GM18517 (cell line): ENCODE results near the gene KCTD16.

Experiments
- ATAC-seq: cut with Tn5 transposase; IDR thresholded peaks from one replicate; pipeline ENCODE4 v1.9.1; 2021; ENCODE audit warnings: mild to moderate bottlenecking, moderate library complexity; ENCODE audit not compliant: unreplicated experiment

KCTD16 gene

DNA sequence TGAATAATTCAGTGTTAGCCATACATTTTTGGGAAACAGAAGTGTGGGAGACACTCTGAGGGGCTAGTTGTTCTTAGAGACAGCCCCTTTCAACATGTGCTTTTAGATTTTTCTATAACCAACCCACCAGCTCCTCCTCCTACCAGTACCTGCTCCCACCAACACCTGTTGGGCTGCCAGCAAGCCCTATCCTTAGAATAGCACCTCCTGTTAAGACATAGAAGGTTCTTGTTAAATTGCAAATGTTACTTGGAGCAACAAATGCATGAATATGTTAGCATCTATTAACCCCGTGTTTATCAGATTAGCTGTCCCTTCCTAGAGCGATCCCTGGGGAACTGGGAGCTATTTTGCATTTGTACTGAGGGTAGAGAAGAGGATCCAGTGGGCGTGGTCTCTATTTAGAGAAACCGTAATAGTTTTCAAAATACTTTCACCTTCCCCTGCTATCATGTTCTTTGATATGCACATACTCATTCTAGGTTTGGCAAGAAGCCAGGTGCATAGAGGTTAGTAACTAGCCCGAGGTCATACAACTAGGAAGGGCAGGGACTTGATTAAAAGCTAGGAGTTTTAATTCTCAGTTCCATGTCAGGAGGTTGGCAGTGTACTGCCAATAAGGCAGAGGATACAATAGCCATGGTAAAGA lies 334.4 kb downstream of the KCTD16 start:
- ATAC-seq = no peak

DNA sequence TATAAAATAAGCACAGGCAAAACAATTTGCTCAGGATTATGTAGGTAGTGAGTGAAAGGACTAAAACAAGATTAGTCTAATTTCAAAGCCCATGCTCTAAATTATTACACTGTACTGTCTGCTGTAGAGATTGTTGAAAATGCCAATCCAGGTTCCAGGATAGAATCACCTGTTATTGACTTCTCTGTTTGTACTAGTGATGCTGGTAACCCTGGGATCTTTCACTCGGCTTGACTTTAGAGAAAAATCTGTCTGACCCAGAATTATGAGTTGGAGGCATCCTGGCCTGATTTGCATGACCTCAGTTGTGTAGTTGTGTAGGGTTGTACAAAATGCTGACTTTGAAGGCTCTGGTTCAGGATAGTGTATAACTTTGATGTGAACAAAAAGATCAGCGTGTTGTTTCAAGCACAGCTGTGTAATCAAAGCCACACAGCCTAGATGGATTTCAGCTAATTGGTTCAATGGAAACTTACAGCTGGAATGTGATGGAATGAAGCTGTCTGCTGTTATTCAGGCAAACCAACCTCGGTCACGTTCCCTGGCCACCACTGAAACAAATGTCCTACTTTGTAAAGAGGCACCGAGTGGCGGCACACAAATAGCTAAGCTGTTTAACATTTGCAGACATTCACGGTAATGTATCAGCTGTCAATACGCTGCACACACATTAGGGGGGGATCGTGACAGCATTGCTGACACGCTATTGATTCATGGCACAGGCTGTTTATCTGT lies 340.3 kb downstream of the KCTD16 start:
- no peak for ATAC-seq

DNA sequence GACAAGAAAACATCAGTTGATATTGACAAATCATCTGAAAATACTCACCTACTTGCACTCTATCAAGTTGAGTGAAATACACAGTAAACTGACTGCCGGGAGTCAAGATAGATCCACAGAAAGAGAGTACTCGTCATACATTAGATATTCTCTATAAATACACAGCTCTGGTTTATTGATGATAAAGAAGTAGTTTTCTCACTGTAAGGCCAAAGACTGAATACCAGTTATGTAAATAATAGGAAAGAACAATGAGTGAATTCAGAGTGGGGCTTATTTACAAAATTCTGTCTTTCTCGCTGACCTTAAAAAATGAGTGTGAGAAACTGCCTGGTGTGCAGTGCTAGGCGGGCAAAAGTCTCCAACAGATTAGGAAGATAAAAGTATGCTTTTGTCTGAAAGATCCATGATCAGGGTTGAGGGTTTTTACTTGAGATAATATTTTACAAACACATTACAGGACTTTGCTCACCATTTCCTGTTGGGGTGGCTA lies 341.0 kb downstream of the KCTD16 start:
- ATAC-seq = no peak

DNA sequence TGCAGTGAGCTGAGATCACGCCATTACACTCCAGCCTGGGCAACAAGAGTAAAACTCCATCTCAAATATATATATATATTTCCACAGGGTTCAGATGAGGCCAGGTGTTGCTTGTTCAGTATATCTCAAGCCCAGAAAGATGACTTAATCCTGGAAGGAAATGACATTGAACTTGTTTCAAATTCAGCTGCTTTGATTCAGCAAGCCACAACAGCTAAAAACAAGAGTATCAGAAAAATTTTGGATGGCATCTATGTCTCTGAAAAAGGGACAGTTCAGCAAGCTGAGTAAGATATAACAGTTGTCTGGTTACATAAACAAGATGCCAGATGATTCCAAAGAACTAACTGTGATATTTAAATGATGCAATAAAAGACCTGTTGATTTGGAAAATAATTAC lies 352.0 kb downstream of the KCTD16 start:
- no peak for ATAC-seq

DNA sequence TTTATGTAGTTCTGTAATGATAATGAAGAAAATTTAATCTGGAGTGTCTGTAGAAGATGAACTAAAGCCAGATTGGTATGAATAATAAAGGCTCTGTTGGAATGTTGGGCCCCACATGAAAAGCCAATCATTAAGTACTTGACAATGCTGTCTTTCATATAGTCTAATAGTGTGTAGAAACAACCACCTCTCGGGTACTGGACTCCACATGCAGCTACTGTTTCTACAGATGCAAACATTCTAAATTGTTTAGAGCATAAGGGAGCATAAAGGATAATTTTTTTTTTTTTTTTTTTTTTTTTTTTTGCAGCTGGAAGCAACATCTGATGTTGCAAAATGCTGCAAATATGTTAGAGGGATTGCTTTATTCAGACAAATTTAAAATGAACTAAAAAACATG lies 354.3 kb downstream of the KCTD16 start:
- ATAC-seq = no peak

DNA sequence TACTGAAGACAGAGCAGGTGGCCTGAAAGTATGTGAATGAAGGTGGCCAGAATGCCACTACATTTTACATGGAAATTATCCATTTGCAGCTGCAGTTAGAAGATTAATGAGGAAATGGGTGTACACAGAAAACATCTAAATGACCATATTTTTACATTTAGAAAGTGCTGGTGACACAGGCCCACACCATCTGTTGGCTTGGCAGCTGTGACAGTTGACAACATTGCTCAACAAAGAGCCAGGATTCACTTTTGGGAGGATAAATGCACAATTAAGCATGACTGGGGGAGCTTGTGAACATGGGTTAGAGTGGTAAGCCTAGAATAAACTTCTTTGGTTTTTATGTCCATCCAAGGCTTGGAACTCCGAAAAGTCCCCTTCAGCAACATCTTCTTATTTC lies 360.5 kb downstream of the KCTD16 start:
- no peak for ATAC-seq
